ENCODE data around the gene RABGGTA. TPM values are rescaled to one million over a fixed set of nuclear protein-coding genes. Genes with fewer than 3 reads are reported as not detected.

Gene RABGGTA, protein sequence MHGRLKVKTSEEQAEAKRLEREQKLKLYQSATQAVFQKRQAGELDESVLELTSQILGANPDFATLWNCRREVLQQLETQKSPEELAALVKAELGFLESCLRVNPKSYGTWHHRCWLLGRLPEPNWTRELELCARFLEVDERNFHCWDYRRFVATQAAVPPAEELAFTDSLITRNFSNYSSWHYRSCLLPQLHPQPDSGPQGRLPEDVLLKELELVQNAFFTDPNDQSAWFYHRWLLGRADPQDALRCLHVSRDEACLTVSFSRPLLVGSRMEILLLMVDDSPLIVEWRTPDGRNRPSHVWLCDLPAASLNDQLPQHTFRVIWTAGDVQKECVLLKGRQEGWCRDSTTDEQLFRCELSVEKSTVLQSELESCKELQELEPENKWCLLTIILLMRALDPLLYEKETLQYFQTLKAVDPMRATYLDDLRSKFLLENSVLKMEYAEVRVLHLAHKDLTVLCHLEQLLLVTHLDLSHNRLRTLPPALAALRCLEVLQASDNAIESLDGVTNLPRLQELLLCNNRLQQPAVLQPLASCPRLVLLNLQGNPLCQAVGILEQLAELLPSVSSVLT
- polyA plus RNA-seq (ENCODE audit: insufficient read length in 4 of 4), result 10 to 100 TPM; 18.0 to 31.1 (median 20.8) TPM

DNA sequence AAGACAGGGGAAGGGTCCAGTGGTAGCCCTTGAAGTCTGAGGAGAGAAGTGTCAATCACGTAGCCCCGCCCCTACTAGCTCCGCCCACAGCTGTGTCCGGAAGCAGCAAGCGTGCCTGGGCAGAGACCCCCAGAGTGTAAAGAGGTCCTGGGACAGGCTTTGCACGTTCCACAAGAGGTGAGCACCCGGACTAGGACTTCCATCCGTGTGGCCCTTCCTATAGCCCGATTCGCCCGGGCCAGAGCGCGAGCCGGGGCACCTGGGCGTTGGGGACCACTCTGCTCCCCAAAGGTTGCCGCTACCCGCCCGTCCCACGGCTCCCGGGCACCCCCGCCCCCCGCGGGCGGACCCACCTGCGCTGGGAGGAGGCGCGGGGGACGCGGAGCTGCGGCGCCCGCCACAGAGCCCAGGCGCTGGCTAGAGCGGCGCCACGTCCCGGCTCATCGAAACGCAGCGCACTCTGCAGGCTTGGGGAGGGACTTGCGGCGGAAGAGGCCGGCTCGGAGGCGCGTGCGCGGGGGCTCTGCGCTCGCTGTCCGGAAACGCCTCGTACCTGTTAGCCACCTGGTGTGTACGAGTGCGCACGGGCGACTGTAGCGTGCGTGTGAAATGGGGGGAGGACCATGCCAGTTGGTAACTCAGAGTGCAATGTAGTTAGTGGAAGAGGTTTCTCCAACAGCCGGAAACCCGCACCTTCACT is at the start of gene RABGGTA:
Gene RABGGTA (minus strand): TSS at position 464 of the 700 bp plus-strand sequence. CDS start 482 bp downstream, outside the sequence.
- DNase-seq (ENCODE audit: low read depth in 4 of 4, low spot score in 2 of 4), result peak; percentile 63 to 83 (median 77)

DNA sequence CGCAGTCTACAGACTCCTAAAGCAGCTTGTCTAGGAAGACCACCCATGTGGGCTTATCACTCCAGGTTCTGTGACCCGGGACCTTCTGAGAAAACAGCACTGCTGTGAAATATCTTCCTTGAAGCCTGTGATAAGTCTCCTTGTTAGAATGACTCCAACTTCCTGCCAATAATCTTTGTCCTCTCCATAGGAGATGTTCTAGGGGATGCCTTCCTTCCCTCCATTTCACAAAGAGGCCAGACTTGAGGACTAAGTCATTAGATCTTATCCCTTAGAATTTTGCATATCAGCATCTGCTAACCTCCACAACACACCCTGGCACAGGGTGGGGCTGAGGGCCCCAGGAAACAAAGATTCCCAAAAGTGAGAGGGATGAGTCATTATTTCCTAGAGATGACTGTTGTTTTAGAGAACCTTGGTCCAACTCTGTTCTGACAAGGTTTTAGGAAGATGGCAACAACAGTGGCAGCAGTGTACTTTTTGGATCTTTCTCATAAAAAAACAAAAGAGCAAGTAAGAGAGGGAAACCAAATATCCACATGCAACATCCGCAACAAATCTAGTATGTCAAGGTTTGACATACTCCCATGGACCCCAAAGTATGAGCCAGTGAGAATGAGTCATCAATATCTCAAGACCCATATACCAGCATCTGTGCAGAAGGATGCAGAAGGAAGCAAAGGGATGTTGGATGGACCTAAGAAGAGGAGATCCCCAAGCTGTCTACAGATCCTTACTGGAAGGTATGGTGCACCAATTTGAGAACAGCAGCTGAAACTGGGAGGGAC is 45.9 kb upstream of the RABGGTA start:
- no peak for DNase-seq (ENCODE audit: low read depth in 4 of 4, low spot score in 2 of 4)

DNA sequence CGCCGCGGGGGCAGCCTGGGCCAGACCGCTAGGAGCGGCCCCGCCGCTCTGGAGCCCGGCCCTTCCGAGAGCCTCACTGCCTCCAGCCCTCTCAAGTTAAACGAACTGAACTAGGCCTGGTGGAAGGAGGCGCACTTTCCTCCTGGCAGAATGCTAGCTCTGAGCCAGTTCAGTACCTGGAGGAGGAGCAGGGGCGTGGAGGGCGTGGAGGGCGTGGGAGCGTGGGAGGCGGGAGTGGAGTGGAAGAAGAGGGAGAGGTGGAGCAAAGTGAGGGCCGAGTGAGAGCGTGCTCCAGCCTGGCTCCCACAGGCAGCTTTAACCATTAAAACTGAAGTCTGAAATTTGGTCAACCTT is 45.2 kb upstream of the RABGGTA start:
- no peak for DNase-seq (ENCODE audit: low read depth in 4 of 4, low spot score in 2 of 4)

DNA sequence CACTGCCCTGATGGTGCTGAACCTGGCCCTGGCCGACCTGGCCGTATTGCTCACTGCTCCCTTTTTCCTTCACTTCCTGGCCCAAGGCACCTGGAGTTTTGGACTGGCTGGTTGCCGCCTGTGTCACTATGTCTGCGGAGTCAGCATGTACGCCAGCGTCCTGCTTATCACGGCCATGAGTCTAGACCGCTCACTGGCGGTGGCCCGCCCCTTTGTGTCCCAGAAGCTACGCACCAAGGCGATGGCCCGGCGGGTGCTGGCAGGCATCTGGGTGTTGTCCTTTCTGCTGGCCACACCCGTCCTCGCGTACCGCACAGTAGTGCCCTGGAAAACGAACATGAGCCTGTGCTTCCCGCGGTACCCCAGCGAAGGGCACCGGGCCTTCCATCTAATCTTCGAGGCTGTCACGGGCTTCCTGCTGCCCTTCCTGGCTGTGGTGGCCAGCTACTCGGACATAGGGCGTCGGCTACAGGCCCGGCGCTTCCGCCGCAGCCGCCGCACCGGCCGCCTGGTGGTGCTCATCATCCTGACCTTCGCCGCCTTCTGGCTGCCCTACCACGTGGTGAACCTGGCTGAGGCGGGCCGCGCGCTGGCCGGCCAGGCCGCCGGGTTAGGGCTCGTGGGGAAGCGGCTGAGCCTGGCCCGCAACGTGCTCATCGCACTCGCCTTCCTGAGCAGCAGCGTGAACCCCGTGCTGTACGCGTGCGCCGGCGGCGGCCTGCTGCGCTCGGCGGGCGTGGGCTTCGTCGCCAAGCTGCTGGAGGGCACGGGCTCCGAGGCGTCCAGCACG is 44.6 kb upstream of the RABGGTA start:
- no peak for DNase-seq (ENCODE audit: low read depth in 4 of 4, low spot score in 2 of 4)

DNA sequence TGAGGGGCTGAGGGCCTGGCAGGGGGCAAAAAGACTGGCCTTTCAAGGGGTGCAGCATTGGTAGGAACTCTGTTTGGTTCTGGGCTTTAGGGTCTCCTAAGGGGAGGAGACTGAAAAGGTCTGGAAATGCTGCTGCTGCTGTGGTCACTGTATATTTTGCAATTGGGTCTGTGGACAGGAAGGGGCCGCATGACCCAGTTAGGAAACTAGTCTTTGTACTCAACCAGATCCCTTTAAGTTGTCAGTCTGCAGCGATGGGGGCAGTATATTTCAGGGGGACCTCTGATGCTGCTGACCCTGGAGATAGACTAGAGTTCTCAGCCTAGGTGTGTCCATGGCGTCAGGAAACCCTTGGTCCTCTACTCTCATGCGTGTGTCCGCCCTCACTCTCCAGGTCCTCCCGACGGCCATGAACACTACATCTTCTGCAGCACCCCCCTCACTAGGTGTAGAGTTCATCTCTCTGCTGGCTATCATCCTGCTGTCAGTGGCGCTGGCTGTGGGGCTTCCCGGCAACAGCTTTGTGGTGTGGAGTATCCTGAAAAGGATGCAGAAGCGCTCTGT is 43.9 kb upstream of the RABGGTA start:
- no peak for DNase-seq (ENCODE audit: low read depth in 4 of 4, low spot score in 2 of 4)

DNA sequence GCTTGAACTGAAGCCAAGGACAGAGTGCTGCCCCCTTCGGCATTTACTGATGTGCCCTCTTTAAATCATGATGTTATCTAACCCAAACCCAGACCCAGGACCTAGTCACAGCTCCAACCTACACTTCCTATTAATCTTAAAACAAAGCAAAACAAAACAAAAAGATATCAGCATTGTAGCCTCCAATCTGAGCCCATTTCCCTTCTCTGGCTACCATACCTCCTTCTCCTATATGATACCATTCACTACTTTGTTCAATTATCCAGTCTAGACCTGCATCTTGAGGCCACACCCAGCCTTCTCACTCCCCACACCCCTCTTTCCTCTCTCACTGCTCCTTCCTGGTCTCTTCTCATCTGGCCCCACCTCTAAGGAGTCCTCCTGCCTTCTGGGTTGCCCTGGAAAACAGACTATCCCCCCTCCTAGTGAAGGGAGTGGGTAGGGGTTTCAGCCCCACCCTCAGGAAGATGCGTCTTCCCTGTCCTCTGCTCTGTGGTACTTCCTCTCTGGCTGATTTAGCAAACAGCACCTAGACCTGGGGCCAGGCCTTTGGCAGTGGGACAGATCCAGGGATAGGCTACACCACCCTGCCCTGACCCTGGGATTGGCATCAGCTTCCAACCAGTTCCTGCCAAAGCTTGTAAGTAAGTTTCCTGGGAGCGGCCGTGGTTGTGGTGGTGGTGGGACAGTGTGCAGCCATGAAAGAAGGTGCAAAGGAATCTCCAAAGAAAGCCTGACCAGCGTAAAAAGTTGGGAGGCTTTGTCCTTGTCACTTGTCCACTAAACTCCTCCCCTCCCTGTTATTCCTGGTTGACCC is 43.2 kb upstream of the RABGGTA start:
- DNase-seq (ENCODE audit: low read depth in 4 of 4, low spot score in 2 of 4), result no peak

DNA sequence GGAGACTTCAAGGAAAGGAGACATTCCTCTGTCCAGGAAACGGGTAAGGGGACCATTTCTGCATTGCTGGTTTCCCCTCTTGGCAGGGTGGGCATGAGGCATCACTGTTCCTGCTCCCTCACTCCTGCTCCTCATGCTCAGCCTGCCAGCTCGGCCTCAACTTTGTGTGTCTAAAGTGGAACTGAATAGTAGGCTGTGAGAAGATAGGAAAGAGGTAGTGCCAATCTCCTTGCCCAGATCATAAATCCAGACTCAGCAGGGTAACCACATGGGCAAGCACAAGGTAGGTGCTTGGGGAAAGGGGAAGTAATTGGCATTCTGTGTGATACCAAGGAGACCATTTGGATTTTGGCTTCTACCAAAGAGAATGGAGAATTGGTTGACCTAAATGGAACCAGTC is 42.5 kb upstream of the RABGGTA start:
- DNase-seq (ENCODE audit: low read depth in 4 of 4, low spot score in 2 of 4), result no peak

DNA sequence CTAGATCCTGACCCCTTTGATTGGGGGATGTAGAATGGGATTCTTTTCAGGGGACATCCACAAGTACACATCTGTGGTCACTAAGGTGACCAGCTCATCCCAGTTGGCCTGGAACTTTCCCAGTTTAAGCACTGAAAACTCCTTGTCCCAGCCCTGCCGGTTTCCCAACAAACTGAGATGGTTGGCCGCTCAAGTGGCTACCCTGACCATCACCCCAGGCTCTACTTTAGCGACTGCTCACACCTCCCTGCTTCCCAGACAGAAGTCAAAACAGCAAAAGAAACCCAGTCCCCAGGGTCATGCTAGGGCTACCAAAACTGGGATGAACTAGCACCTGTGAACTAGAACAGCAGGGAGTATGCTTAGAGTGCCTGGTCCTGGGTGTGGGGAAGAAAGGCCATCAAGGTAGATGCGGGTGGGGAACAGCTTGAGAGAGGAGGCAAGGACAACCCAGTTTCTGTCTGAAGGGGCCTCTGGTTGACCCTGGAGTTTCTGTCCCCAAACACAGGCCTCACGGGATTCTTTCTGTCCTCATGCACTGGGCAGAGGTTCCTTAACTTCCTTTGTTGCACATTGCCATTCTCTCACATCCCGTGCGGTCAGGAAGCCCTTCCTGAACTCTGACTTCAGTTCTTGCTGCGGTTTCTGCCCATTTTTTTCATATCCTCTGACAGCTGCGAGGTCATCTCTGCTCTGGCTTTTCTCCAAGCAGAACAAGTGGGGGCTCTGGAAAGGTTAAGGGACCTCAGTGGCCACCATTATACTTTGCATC is 41.5 kb upstream of the RABGGTA start:
- DNase-seq (ENCODE audit: low read depth in 4 of 4, low spot score in 2 of 4), result no peak

DNA sequence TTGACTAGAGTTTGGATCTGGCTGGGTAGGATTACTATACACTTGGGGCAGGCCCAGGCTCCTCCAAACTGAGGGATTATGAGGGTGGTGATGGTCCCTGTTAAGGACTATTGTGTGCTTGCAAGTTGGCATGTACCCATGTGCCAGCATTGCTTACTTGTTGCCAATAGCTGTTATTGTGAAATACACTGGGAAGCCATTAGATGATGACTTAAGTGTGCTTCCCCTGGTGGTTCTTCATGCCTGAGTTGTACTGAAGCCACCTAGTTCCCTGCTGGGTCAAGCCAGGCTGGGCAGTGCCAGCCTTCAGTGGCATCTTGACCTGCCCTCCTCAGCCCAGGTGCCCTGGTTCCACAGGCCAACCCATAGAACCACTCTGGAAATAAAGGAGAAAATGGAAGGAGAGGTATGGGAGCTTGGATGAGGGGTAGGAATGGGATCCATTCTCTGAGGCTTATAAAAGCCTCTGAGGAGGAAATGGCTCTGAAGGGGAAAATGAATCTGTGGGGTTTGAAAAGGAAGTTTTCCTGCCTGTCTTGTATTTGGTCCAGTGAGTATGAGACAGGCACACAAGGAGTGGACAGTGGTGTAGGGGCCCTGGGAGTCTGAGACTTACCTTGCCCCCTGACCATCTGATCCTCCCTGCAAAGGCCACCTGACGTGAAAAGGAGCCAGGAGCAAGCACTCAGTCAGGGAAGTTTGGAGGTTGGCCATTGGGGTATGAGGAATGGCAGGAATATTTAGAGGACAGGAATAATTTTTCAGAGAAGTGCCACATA is 40.6 kb upstream of the RABGGTA start:
- no peak for DNase-seq (ENCODE audit: low read depth in 4 of 4, low spot score in 2 of 4)

DNA sequence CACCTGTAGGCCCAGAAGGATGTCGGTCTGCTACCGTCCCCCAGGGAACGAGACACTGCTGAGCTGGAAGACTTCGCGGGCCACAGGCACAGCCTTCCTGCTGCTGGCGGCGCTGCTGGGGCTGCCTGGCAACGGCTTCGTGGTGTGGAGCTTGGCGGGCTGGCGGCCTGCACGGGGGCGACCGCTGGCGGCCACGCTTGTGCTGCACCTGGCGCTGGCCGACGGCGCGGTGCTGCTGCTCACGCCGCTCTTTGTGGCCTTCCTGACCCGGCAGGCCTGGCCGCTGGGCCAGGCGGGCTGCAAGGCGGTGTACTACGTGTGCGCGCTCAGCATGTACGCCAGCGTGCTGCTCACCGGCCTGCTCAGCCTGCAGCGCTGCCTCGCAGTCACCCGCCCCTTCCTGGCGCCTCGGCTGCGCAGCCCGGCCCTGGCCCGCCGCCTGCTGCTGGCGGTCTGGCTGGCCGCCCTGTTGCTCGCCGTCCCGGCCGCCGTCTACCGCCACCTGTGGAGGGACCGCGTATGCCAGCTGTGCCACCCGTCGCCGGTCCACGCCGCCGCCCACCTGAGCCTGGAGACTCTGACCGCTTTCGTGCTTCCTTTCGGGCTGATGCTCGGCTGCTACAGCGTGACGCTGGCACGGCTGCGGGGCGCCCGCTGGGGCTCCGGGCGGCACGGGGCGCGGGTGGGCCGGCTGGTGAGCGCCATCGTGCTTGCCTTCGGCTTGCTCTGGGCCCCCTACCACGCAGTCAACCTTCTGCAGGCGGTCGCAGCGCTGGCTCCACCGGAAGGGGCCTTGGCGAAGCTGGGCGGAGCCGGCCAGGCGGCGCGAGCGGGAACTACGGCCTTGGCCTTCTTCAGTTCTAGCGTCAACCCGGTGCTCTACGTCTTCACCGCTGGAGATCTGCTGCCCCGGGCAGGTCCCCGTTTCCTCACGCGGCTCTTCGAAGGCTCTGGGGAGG is 39.5 kb upstream of the RABGGTA start, which contains the start of gene LTB4R:
Gene LTB4R (plus strand): TSS at position 857 of the 959 bp plus-strand sequence. CDS start 4,150 bp downstream, outside the sequence.
- peak in 1 of 4 donors; percentile 55 for DNase-seq (ENCODE audit: low read depth in 4 of 4, low spot score in 2 of 4)

DNA sequence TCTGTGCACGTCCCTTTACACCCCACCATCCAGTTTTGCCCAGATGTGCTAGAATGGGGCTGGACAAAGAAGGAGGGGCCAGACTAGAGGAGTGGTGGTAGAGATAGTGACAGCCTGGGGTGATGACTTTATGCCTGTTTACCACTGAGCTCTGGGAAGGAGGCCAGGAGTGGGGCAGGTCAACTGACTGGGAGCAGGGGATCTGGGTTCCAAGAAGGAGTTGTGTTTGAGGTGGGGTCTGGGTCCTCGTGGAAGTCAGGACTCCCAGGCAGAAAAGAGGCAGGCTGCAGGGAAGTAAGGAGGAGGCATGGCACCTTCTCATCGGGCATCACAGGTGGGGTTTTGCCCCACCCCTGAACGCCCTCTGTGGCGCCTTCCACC is 38.9 kb upstream of the RABGGTA start:
- DNase-seq (ENCODE audit: low read depth in 4 of 4, low spot score in 2 of 4), result no peak

DNA sequence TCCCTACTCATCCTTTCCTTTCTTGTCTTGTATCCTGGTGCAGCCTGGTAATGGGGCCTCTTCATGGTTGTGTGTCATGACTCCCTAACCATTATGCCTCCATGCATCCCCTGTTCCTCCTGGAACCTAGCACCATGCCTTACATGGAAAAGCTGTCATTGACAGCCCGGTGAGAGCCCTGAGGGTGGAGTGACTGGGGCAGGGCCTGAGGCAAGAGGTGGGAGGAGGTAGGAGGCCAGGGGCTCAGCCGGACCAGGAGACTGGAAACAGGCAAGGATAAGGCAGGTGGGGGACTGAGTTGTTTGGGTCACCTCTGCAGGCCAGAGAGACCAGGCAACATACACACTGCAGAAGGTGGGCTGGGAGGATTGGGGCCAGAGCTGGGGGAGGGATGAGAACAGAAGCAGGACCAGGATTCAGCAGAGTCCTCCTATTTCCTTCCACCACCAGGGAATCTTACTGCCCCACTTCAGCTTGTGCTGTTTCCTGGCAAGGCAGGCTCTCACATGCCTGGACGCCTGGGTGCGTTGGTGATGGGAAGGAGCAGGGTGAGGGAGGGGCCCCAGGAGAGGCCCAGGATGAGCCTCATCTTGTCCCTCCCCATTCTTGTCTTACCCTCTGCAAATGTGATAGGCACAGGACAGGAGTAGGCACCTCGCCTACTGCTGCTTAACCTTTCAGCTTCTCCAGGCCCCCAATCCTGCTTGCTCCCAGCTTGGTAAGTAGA is 38.3 kb upstream of the RABGGTA start, which contains the start of gene LTB4R2:
Gene LTB4R2 (plus strand): TSS at position 603 of the 727 bp plus-strand sequence. CDS start 525 bp downstream, outside the sequence.
- DNase-seq (ENCODE audit: low read depth in 4 of 4, low spot score in 2 of 4), result no peak

DNA sequence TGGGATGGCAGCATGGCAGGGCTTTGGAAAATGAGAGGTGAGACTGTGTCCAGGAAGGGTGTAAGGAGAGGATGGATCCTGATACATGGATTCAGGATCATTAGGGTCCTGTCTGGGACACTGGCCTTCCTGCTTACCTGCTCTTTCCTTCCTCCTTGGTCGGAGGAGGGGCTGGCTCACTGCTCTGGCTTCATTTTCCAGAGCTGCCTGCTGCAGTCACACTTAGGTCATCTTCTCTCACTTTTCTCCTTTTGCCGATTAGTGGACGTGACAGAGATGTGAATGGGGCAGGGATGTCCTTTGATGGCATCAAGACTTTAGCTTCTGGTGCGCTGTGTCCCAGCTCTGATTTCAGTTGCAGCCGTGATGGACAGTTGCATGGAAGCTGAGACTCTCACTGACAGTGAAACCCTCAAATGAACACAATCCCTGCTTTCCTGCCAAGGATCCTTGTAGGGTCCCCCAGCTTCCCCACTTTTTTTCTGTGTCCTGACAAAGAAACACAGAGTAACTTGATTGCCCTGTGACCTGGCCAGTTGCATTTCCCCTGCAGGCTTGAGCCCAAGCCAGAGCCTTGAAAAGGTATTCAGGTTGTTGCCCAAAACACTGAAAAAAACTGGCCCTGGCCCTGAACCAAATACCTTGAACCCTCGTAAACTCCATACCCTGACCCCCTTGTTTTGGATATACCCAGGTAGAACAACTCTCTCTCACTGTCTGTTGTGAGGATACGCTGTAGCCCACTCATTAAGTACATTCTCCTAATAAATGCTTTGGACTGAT is 37.1 kb upstream of the RABGGTA start:
- no peak for DNase-seq (ENCODE audit: low read depth in 4 of 4, low spot score in 2 of 4)

DNA sequence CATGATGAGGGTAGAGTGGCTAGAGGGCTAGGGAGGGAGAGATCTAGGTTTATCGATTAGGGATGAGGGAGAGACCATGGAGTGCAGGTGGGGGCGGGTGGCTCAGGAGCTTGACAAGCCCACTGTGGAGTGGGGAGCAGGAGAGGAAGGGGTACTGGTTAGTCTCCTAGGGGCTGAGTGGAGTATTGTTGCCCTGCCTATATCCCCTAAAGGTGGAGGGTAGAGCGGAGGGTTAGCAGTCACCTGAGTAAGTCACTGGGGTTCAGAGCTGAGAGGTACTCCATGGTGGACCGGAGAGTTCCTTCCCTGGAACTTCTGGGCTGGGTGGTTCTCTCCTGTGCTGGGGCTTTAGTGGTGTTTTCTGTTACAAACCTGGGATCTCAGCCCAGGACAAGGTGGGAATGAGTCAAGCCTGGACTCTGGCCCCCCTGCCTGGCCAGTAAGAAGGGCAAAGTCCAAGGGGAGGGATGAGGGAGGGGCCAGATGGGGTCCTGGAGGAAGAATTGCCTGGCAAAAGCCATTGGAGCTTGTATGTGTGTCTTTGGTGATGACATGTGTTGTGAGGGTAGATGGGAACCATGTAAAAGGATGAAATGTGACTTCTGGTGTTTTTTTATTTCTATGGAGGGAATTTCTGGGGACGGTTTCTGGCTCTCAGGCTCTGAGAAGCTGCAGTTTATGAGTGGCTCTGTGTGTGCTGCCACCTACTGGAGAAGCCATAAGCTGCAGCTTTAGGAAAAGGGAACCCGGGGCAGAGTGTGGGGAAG is 36.4 kb upstream of the RABGGTA start, which contains the start of gene CIDEB:
Gene CIDEB (minus strand): TSS at position 403 of the 767 bp plus-strand sequence. CDS start 119 bp downstream, at position 284.
- no peak for DNase-seq (ENCODE audit: low read depth in 4 of 4, low spot score in 2 of 4)

Data from left renal cortex interstitium (tissue), 4 donors.